SK-N-SH treated with all-trans-retinoic acid at 6 μM for 48 hours (cell line): Measurements from ENCODE around the gene KPTN.

Source experiments
- ARNTL ChIP-seq: fragments of 450-650 bp; formaldehyde crosslinking; IDR thresholded peaks from 2 replicates; pipeline ENCODE4 v1.5.0; 2020; ENCODE audit warnings: low read depth, mild to moderate bottlenecking, moderate library complexity, borderline replicate concordance
- ESRRG ChIP-seq: fragments of 250-450 bp; sonication (Bioruptor Pico); IDR thresholded peaks from 2 replicates; pipeline ENCODE4 v1.6.1; 2021; ENCODE audit warnings: mild to moderate bottlenecking
- ISL1 ChIP-seq: fragments of 250-450 bp; sonication (Bioruptor Pico); IDR thresholded peaks from 2 replicates; pipeline ENCODE4 v2.1.2; 2022; ENCODE audit warnings: mild to moderate bottlenecking, moderate library complexity
- POU6F1 ChIP-seq: fragments of 250-450 bp; sonication (Bioruptor Pico); IDR thresholded peaks from 2 replicates; pipeline ENCODE4 v1.8.0; 2021; ENCODE audit warnings: low read depth, mild to moderate bottlenecking, moderate library complexity, borderline replicate concordance
- RARB ChIP-seq: fragments of 250-450 bp; sonication (Bioruptor Pico); IDR thresholded peaks from 2 replicates; pipeline ENCODE4 v1.8.0; 2021; ENCODE audit warnings: mild to moderate bottlenecking, moderate library complexity
- SNAI2 ChIP-seq: fragments of 250-450 bp; sonication (Bioruptor Pico); IDR thresholded peaks from 2 replicates; pipeline ENCODE4 v1.5.0; 2020; ENCODE audit warnings: mild to moderate bottlenecking, moderate library complexity
- TCF4 ChIP-seq: fragments of 250-450 bp; sonication (Bioruptor Pico); IDR thresholded peaks from 2 replicates; pipeline ENCODE4 v1.8.0; 2021; ENCODE audit warnings: mild to moderate bottlenecking, moderate library complexity, borderline replicate concordance
- ZC3H10 ChIP-seq: fragments of 250-450 bp; sonication (Bioruptor Pico); IDR thresholded peaks from 2 replicates; pipeline ENCODE4 v1.5.1; 2021; ENCODE audit warnings: mild to moderate bottlenecking, moderate library complexity
- ZFP3 ChIP-seq: fragments of 250-450 bp; sonication (Bioruptor Pico); IDR thresholded peaks from 2 replicates; pipeline ENCODE4 v1.5.0; 2020; ENCODE audit warnings: mild to moderate bottlenecking, moderate library complexity
- ZNF8 ChIP-seq: fragments of 450-650 bp; formaldehyde crosslinking; IDR thresholded peaks from 2 replicates; pipeline ENCODE4 v1.5.0; 2020; ENCODE audit warnings: mild to moderate bottlenecking, moderate library complexity
- TF ChIP-seq, protein P1 (sequence below): fragments of 250-450 bp; sonication (Bioruptor Pico); IDR thresholded peaks from 2 replicates; pipeline ENCODE4 v1.5.1; 2020; ENCODE audit warnings: low read depth, mild to moderate bottlenecking, moderate library complexity
- TF ChIP-seq, protein P2 (sequence below): fragments of 250-450 bp; sonication (Bioruptor Pico); IDR thresholded peaks from 2 replicates; pipeline ENCODE4 v1.8.0; 2020; ENCODE audit warnings: mild to moderate bottlenecking, moderate library complexity, borderline replicate concordance

DNA sequence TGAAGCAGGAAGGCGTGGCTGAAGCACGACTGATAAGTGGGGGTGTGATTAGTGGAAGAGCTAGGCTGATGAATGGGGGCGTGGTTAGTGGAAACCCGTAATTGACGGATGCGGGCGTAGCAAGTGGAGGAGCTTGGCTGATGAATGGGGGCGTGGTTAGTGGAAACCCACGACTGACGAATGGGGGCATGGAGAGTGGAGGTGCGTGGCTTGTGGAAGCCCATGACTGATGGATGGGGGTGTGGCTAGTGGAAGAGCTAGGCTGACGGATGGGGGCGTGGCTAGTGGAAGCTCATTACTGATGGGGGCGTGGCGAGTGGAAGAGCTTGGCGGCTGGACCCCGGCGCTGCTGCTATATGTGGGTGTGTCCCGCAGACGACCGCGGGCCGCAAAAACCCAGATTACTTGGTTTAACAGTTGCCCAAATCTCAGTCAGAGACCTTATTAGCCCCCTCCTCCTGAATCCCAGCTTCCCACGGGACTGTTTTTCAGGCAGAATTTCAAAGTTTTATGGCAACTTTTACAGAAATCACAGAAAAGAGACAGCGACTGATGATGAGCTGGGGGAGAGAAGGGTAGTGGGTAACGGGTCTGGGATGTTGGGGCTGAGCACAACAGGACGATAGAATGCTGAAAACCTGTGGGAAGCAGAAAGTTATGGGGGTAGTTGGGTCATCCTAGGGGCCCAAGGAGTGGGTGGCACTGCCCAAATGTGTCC, 55.7 kb downstream of the KPTN start:
- TF ChIP-seq, protein P1, sequence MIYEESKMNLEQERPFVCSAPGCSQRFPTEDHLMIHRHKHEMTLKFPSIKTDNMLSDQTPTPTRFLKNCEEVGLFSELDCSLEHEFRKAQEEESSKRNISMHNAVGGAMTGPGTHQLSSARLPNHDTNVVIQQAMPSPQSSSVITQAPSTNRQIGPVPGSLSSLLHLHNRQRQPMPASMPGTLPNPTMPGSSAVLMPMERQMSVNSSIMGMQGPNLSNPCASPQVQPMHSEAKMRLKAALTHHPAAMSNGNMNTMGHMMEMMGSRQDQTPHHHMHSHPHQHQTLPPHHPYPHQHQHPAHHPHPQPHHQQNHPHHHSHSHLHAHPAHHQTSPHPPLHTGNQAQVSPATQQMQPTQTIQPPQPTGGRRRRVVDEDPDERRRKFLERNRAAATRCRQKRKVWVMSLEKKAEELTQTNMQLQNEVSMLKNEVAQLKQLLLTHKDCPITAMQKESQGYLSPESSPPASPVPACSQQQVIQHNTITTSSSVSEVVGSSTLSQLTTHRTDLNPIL (CRISPR knock-in tag): no peak
- TF ChIP-seq ARNTL (CRISPR knock-in tag): no peak
- TF ChIP-seq, protein P2, sequence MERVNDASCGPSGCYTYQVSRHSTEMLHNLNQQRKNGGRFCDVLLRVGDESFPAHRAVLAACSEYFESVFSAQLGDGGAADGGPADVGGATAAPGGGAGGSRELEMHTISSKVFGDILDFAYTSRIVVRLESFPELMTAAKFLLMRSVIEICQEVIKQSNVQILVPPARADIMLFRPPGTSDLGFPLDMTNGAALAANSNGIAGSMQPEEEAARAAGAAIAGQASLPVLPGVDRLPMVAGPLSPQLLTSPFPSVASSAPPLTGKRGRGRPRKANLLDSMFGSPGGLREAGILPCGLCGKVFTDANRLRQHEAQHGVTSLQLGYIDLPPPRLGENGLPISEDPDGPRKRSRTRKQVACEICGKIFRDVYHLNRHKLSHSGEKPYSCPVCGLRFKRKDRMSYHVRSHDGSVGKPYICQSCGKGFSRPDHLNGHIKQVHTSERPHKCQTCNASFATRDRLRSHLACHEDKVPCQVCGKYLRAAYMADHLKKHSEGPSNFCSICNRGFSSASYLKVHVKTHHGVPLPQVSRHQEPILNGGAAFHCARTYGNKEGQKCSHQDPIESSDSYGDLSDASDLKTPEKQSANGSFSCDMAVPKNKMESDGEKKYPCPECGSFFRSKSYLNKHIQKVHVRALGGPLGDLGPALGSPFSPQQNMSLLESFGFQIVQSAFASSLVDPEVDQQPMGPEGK (CRISPR knock-in tag): no peak
- TF ChIP-seq ESRRG (CRISPR knock-in tag): no peak
- TF ChIP-seq POU6F1 (CRISPR knock-in tag): no peak
- TF ChIP-seq ISL1 (CRISPR knock-in tag): no peak
- no peak for TF ChIP-seq ZNF8 (CRISPR knock-in tag)
- no peak for TF ChIP-seq SNAI2
- no peak for TF ChIP-seq ZFP3 (CRISPR knock-in tag)
- TF ChIP-seq TCF4 (CRISPR knock-in tag): no peak
- no peak for TF ChIP-seq ZC3H10 (CRISPR knock-in tag)
- TF ChIP-seq RARB (CRISPR knock-in tag): no peak
